IMR-90 (cell line): ENCODE results near the gene FBXO40. TPM values are rescaled to one million over a fixed set of nuclear protein-coding genes. Genes with fewer than 3 reads are reported as not detected.

Experiments
- ATAC-seq: fragments of 200-7000 bp; cut with Tn5 transposase; 2 replicates; pipeline ENCODE4 v1.9.1; 2020; ENCODE audit warnings: low read depth, mild to moderate bottlenecking, moderate library complexity
- BruUV-seq: library from RNA; stranded (reverse); fragments of 400-500 nt; replicated peaks from 2 replicates; lab custom pipeline; 2021; lab: Mats Ljungman, UMichigan
- CTCF ChIA-PET: fragments of 300-600 bp; formaldehyde crosslinking; extraction: SDS; loops from one replicate; lab custom pipeline; 2021; ENCODE audit warnings: antibody characterized with exemption; lab: Yijun Ruan, JAX
- POLR2A ChIA-PET: fragments of 300-600 bp; sonication (Branson Sonifier 250); formaldehyde crosslinking; loops from one replicate; lab custom pipeline; 2022; ENCODE audit warnings: antibody characterized with exemption; ENCODE audit not compliant: unreplicated experiment; lab: Charles Lee
- DNase-seq: peaks from one replicate; pipeline ENCODE4 v3.0.0; 2013
- H2AFZ ChIP-seq: replicated peaks from 2 replicates; pipeline ENCODE3; 2013; ENCODE audit warnings: low read length, mild to moderate bottlenecking; ENCODE audit not compliant: poor library complexity
- H2AK5ac ChIP-seq: 2 replicates; pipeline ENCODE4 v1.6.1; 2013; ENCODE audit warnings: low read depth, low read length, inconsistent platforms
- H2AK9ac ChIP-seq: replicated peaks from 2 replicates; pipeline ENCODE3; 2013; ENCODE audit warnings: mild to moderate bottlenecking, low read depth, low read length, moderate library complexity; ENCODE audit not compliant: poor library complexity
- H2BK120ac ChIP-seq: 2 replicates; pipeline ENCODE4 v1.6.1; 2013; ENCODE audit warnings: low read depth, low read length, inconsistent platforms
- H2BK15ac ChIP-seq: 3 replicates; pipeline ENCODE4 v1.6.1; 2013; ENCODE audit warnings: low read depth, low read length, inconsistent platforms
- H2BK20ac ChIP-seq: 2 replicates; pipeline ENCODE4 v1.6.1; 2013; ENCODE audit warnings: low read depth, mild to moderate bottlenecking, inconsistent platforms, low read length, moderate library complexity
- H2BK5ac ChIP-seq: 2 replicates; pipeline ENCODE4 v1.6.1; 2013; ENCODE audit warnings: mild to moderate bottlenecking, low read depth, low read length, inconsistent platforms; ENCODE audit not compliant: poor library complexity, severe bottlenecking
- H3K14ac ChIP-seq: replicated peaks from 2 replicates; pipeline ENCODE4 v1.6.1; 2013; ENCODE audit warnings: low read depth, low read length, inconsistent platforms
- H3K18ac ChIP-seq: 2 replicates; pipeline ENCODE4 v1.6.1; 2013; ENCODE audit warnings: low read depth, low read length, control low read depth
- H3K23ac ChIP-seq: 2 replicates; pipeline ENCODE4 v1.6.1; 2013; ENCODE audit warnings: low read depth, low read length, inconsistent platforms
- H3K27ac ChIP-seq: 2 replicates; pipeline ENCODE4 v1.5.1; 2013; ENCODE audit warnings: mild to moderate bottlenecking, control low read depth, low read length; ENCODE audit not compliant: insufficient read depth
- H3K27me3 ChIP-seq: 2 replicates; pipeline ENCODE4 v1.6.1; 2013; ENCODE audit warnings: low read length; ENCODE audit not compliant: control insufficient read depth, insufficient read depth
- H3K36me3 ChIP-seq: 2 replicates; pipeline ENCODE4 v1.6.1; 2013; ENCODE audit warnings: low read length, mixed read lengths; ENCODE audit not compliant: control insufficient read depth, insufficient read depth
- H3K4ac ChIP-seq: 2 replicates; pipeline ENCODE4 v1.6.1; 2013; ENCODE audit warnings: low read depth, low read length, inconsistent platforms
- H3K4me1 ChIP-seq: 2 replicates; pipeline ENCODE4 v1.6.1; 2013; ENCODE audit warnings: low read length, mixed read lengths; ENCODE audit not compliant: control insufficient read depth, insufficient read depth
- H3K4me2 ChIP-seq: 2 replicates; pipeline ENCODE4 v1.6.1; 2013; ENCODE audit warnings: low read depth, mild to moderate bottlenecking, control low read depth, low read length, moderate library complexity
- H3K4me3 ChIP-seq: 2 replicates; pipeline ENCODE4 v1.5.1; 2013; ENCODE audit warnings: low read depth, mild to moderate bottlenecking, control low read depth, low read length, moderate library complexity; ENCODE audit not compliant: insufficient read depth
- H3K56ac ChIP-seq: 2 replicates; pipeline ENCODE4 v1.6.1; 2013; ENCODE audit warnings: low read length, inconsistent platforms; ENCODE audit not compliant: insufficient read depth; ENCODE audit errors: extremely low read depth
- H3K79me1 ChIP-seq, 2 experiments: 2 replicates each; pipeline ENCODE4 v1.6.1; 2013; ENCODE audit warnings: low read length in 2 of 2, inconsistent platforms in 1 of 2, low read depth in 1 of 2
- H3K9ac ChIP-seq: 2 replicates; pipeline ENCODE4 v1.6.1; 2013; ENCODE audit warnings: low read depth, low read length, control low read depth
- H3K9me1 ChIP-seq: 2 replicates; pipeline ENCODE4 v1.6.1; 2013; ENCODE audit warnings: low read length, inconsistent platforms; ENCODE audit not compliant: insufficient read depth
- H3K9me3 ChIP-seq: 2 replicates; pipeline ENCODE4 v1.6.1; 2013; ENCODE audit warnings: low read length; ENCODE audit not compliant: control insufficient read depth, insufficient read depth
- H4K20me1 ChIP-seq: 2 replicates; pipeline ENCODE4 v1.6.1; 2013; ENCODE audit warnings: low read length, inconsistent platforms; ENCODE audit not compliant: insufficient read depth
- H4K5ac ChIP-seq: 2 replicates; pipeline ENCODE4 v1.6.1; 2013; ENCODE audit warnings: mild to moderate bottlenecking, low read depth, low read length, control low read depth
- H4K8ac ChIP-seq, 2 experiments: 2 replicates each; pipeline ENCODE4 v1.6.1; 2013; ENCODE audit warnings: low read depth in 2 of 2, low read length in 2 of 2, control low read depth in 1 of 2, inconsistent platforms in 1 of 2
- H4K91ac ChIP-seq: 2 replicates; pipeline ENCODE4 v1.6.1; 2013; ENCODE audit warnings: low read depth, low read length, inconsistent platforms; ENCODE audit not compliant: insufficient read depth
- BHLHE40 ChIP-seq: fragments of 150-350 bp; IDR thresholded peaks from 2 replicates; pipeline ENCODE4 v1.6.1; 2016; ENCODE audit warnings: mild to moderate bottlenecking, low read depth, low read length
- CEBPB ChIP-seq: IDR thresholded peaks from 2 replicates; pipeline ENCODE4 v1.6.1; 2012; ENCODE audit warnings: low read depth, low read length, improper control_type of control experiment
- CHD1 ChIP-seq: IDR thresholded peaks from 2 replicates; pipeline ENCODE4 v1.6.1; 2012; ENCODE audit warnings: low read depth, low read length, improper control_type of control experiment
- MAFK ChIP-seq: IDR thresholded peaks from 2 replicates; pipeline ENCODE4 v1.6.1; 2012; ENCODE audit warnings: low read depth, low read length, improper control_type of control experiment
- MAZ ChIP-seq: IDR thresholded peaks from 2 replicates; pipeline ENCODE4 v1.6.1; 2012; ENCODE audit warnings: low read depth, mild to moderate bottlenecking, low read length, improper control_type of control experiment, moderate library complexity, borderline replicate concordance
- MXI1 ChIP-seq: IDR thresholded peaks from 2 replicates; pipeline ENCODE4 v1.6.1; 2012; ENCODE audit warnings: low read depth, mild to moderate bottlenecking, low read length, moderate library complexity, borderline replicate concordance
- NFE2L2 ChIP-seq: fragments of 150-350 bp; IDR thresholded peaks from 2 replicates; pipeline ENCODE4 v1.6.1; 2016; ENCODE audit warnings: low read depth, mild to moderate bottlenecking, low read length
- POLR2A ChIP-seq: IDR thresholded peaks from 2 replicates; pipeline ENCODE4 v1.6.1; 2012; ENCODE audit warnings: mild to moderate bottlenecking, low read depth, low read length
- RAD21 ChIP-seq: IDR thresholded peaks from 2 replicates; pipeline ENCODE4 v1.6.1; 2012; ENCODE audit warnings: low read length, improper control_type of control experiment
- RCOR1 ChIP-seq: IDR thresholded peaks from 2 replicates; pipeline ENCODE4 v1.6.1; 2012; ENCODE audit warnings: mild to moderate bottlenecking, low read length, improper control_type of control experiment; ENCODE audit not compliant: insufficient replicate concordance
- RFX5 ChIP-seq: IDR thresholded peaks from 2 replicates; pipeline ENCODE4 v1.8.0; 2012; ENCODE audit warnings: low read depth, mild to moderate bottlenecking, low read length, moderate library complexity
- SMC3 ChIP-seq: fragments of 150-350 bp; IDR thresholded peaks from 2 replicates; pipeline ENCODE4 v1.6.1; 2016; ENCODE audit warnings: low read depth, mild to moderate bottlenecking, antibody characterized with exemption, low read length, moderate library complexity
- WGBS, 2 experiments: methylation state at CpG; one replicate each; pipeline versions ENCODE4 v1.1.5 to v1.1.7; 2013; ENCODE audit warnings: missing lambda C conversion rate in 2 of 2; ENCODE audit not compliant: insufficient read length in 1 of 2; ENCODE audit errors: extremely low coverage in 2 of 2; 5-methylcytosine and 5-hydroxymethylcytosine counted together
- dilution Hi-C: fragments of 300-500 bp; cut with HindIII; formaldehyde crosslinking; loops from one replicate; pipeline ENCODE4 v1.14.3; 2018; ENCODE audit warnings: low sequenced_read_pairs; ENCODE audit not compliant: unreplicated experiment
- in situ Hi-C: fragments of 300-500 bp; cut with MboI; formaldehyde crosslinking; loops from 3 replicates; pipeline ENCODE4 v1.14.3; 2019; ENCODE audit warnings: low sequenced_read_pairs, inconsistent platforms, mixed read lengths
- intact Hi-C: fragments of 100-400 bp; cut with micrococcal nuclease; formaldehyde crosslinking; loops from 2 replicates; pipeline ENCODE4 v1.10.0; 2022
- polyA plus RNA-seq, 3 experiments: library from polyadenylated mRNA; depleted of rRNA; stranded (reverse); fragments of >200 nt; gene quantifications; 2 replicates each; pipeline ENCODE4 v1.2.3, GENCODE V29; 2012; ENCODE audit warnings: low replicate concordance in 1 of 3
- total RNA-seq: library from RNA; depleted of rRNA; stranded (reverse); fragments of >200 nt; gene quantifications from 2 replicates; pipeline ENCODE4 v1.2.3, GENCODE V29; 2012
- TF ChIP-seq, protein P1 (sequence below): fragments of 150-350 bp; IDR thresholded peaks from 2 replicates; pipeline ENCODE4 v1.6.1; 2016; ENCODE audit warnings: low read depth, mild to moderate bottlenecking, low read length, moderate library complexity, borderline replicate concordance
- TF ChIP-seq, protein P2 (sequence below): fragments of 150-350 bp; IDR thresholded peaks from 2 replicates; pipeline ENCODE4 v1.6.1; 2017; ENCODE audit warnings: mild to moderate bottlenecking, antibody characterized with exemption, low read length, low read depth

The FBXO40 gene
- total and polyA plus RNA-seq, 2 of the 4 experiments (the other 2 are of a cell fraction), result not detected

DNA sequence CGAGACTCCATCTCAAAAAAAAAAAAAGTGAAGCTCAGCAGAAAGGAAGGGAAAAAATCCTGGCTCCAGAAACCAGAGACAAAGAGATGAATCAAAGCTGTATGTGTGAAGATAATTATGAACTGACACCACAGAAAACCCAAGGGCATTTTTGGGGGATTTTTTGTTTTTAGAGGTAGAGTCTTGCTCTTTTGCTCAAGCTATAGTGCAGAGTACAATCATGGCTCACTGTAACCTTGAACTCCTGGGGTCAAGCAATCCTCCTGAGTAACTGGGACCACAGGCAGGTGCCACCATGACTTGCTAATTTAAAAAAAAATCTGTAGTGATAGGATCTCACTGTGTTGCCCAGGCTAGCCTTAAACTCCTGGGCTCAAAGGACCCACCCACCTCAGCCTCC is 44.7 kb downstream of the FBXO40 start:
- no peak overlapping the region for H2BK20ac ChIP-seq
- no peak overlapping the region for H3K56ac ChIP-seq
- H3K14ac ChIP-seq, result no peak overlapping the region
- no peak overlapping the region for H4K91ac ChIP-seq
- no peaks in the 10 kb centered on the region for H3K79me1 ChIP-seq
- no peak overlapping the region for H3K4me2 ChIP-seq
- no peak overlapping the region for H3K9ac ChIP-seq
- H4K8ac ChIP-seq, result no peak overlapping the region
- H2AFZ ChIP-seq, result no peak overlapping the region
- dilution Hi-C loops, result no loop called here
- no peaks in the 10 kb centered on the region for H3K9me1 ChIP-seq
- H3K27ac ChIP-seq, result no peak overlapping the region
- ATAC-seq (no peak), DNase-seq (no peak)
- H3K27me3 ChIP-seq, result peaks cover 9% of the 10 kb centered on the region
- H3K4me1 ChIP-seq, result no peaks in the 10 kb centered on the region
- no peaks in the 10 kb centered on the region for H4K20me1 ChIP-seq
- WGBS, 2 experiments, result no CpG with 5 or more reads among the region's 1 CpG
- no peak overlapping the region for H2AK5ac ChIP-seq
- BruUV-seq, result no TSS peak
- no peak overlapping the region for H2AK9ac ChIP-seq
- no peak overlapping the region for H3K4ac ChIP-seq
- no peak overlapping the region for H3K23ac ChIP-seq
- H2BK120ac ChIP-seq, result no peak overlapping the region
- H3K36me3 ChIP-seq, result no peaks in the 10 kb centered on the region
- no peak overlapping the region for H2BK5ac ChIP-seq
- H3K18ac ChIP-seq, result no peak overlapping the region
- H4K5ac ChIP-seq, result no peak overlapping the region
- ChIA-PET CTCF (interaction anchor here (0.7 kb wide), 1 partner anchor 31 kb away, joined by 5 read pairs; no protein-coding TSS in a partner anchor), POLR2A (no interaction called here)
- TF ChIP-seq MAFK (no peak), CHD1 (no peak), RCOR1 (no peak), MAZ (no peak), POLR2A (no peak), CEBPB (no peak), MXI1 (no peak), SMC3 (no peak), RFX5 (no peak), RAD21 (no peak), BHLHE40 (no peak), NFE2L2 (no peak)
- TF ChIP-seq, protein P1, sequence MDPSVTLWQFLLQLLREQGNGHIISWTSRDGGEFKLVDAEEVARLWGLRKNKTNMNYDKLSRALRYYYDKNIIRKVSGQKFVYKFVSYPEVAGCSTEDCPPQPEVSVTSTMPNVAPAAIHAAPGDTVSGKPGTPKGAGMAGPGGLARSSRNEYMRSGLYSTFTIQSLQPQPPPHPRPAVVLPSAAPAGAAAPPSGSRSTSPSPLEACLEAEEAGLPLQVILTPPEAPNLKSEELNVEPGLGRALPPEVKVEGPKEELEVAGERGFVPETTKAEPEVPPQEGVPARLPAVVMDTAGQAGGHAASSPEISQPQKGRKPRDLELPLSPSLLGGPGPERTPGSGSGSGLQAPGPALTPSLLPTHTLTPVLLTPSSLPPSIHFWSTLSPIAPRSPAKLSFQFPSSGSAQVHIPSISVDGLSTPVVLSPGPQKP, result no peak
- TF ChIP-seq, protein P2, sequence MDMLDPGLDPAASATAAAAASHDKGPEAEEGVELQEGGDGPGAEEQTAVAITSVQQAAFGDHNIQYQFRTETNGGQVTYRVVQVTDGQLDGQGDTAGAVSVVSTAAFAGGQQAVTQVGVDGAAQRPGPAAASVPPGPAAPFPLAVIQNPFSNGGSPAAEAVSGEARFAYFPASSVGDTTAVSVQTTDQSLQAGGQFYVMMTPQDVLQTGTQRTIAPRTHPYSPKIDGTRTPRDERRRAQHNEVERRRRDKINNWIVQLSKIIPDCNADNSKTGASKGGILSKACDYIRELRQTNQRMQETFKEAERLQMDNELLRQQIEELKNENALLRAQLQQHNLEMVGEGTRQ, result no peak
- intact Hi-C loops, result no loop called here
- H3K9me3 ChIP-seq, result no peaks in the 10 kb centered on the region
- in situ Hi-C loops, result no loop called here
- H3K4me3 ChIP-seq, result no peak overlapping the region
- no peak overlapping the region for H2BK15ac ChIP-seq
